ENCODE data around the gene PSMB2.
"Not testable (repeated sequence)": the region's sequence is repeated elsewhere in the genome, so short reads cannot be mapped to it uniquely, and the experiment has no call there.

PSMB2 gene

DNA sequence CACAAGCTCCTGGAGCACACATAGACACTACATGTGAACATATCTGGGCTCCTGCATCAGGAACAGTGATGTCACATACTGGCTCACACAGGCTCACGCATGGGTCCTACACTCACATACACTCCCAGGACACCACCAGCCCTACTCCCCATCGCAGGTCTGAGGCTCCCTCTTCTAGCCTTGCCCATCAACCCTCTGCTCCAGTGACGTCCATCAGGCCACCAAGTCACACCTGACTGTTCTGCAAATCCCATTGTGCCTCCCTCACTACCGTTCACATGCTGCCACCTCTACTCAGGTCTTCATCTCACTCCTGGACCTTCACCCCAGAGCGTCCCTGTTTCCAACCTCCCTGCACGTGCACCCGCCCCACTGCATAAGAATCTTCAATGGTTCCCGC is 50.1 kb downstream of the PSMB2 start:
- DNase-seq, result no peak

GRCh38 chr1:35590476-35591040 is 50.8 kb downstream of the PSMB2 start:
- DNase-seq, result no peak

DNA sequence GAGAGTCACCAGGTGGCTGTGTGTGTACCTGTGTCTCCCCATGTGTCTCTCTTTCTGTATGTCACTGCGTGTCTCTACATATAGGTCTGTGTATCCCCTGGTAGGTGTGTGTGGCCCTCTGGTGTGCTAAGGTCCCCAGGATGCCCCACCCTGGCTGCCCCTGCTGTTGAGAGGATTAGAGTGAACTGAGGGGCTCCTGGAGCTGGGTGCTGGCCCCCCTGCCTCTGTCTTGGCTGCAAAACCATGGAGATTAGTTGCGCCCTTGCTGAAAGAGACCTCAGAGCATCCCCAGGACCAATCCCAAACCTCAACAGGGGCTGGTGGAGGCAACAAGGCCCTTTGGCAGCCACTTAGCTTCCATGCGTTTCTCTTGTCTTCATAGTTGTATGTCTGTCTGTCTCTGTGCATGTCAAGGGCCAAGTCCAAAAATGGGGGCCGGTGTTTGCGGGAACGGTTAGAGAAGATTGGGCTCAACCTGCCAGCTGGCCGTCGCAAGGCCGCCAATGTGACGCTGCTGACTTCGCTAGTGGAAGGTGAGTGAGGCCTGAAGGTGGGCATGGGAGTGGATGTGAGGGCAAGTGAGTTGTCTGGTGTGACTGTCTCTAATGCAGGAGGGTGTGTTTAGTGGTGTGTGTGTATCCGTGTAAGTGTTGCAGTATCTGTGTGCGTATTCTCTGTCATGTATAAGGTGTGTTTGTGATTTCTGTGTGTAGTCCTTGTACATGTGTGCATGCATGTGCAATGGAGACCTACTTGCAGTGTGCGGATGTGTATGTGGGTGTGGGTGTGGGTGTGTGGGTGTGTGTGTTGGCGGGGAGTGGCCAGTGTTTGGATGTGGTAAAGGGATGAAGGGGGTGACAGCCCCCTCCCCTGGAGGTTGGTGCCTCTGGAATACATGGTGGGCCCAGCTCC is 51.6 kb downstream of the PSMB2 start:
- no peak for DNase-seq

- no peak for DNase-seq
Observed at GRCh38 chr1:35588197-35588910, 53.0 kb downstream of the PSMB2 start.

GRCh38 chr1:35587736-35588135 is 53.6 kb downstream of the PSMB2 start:
- DNase-seq, result no peak

GRCh38 chr1:35586808-35587207 is 54.5 kb downstream of the PSMB2 start:
- DNase-seq, result no peak

- not testable (repeated sequence) for DNase-seq
Observed at GRCh38 chr1:35585805-35586204, 55.5 kb downstream of the PSMB2 start.

- no peak for DNase-seq
Observed at GRCh38 chr1:35585281-35585680, 56.0 kb downstream of the PSMB2 start.

DNA sequence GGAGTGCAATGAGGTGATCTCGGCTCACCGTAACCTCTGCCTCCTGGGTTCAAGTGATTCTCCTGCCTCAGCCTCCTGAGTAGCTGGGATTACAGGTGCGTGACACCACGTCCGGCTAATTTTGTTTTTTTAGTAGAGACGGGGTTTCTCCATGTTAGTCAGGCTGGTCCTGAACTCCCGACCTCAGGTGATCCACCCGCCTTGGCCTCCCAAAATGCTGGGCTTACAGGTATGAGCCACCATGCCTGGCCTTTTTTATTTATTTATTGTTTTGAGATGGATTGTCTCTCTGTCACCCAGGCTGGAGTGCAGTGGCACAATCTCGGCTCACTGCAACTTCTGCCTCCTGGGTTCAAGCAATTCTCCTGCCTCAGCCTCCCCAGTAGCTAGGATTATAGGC is 59.7 kb downstream of the PSMB2 start:
- DNase-seq, result not testable (repeated sequence)

- DNase-seq, result no peak
Observed at GRCh38 chr1:35580949-35581388, 60.4 kb downstream of the PSMB2 start.

- DNase-seq, result no peak
Observed at GRCh38 chr1:35577071-35577998, 64.0 kb downstream of the PSMB2 start.

DNA sequence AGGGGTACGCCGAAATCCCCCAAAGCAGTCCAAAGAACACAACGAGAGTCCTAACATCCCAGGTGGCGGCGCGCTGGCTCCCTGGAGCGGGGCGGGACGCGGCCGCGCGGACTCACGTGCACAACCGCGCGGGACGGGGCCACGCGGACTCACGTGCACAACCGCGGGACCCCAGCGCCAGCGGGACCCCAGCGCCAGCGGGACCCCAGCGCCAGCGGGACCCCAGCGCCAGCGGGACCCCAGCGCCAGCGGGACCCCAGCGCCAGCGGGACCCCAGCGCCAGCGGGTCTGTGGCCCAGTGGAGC is 64.6 kb downstream of the PSMB2 start:
- not testable (repeated sequence) for DNase-seq

DNA sequence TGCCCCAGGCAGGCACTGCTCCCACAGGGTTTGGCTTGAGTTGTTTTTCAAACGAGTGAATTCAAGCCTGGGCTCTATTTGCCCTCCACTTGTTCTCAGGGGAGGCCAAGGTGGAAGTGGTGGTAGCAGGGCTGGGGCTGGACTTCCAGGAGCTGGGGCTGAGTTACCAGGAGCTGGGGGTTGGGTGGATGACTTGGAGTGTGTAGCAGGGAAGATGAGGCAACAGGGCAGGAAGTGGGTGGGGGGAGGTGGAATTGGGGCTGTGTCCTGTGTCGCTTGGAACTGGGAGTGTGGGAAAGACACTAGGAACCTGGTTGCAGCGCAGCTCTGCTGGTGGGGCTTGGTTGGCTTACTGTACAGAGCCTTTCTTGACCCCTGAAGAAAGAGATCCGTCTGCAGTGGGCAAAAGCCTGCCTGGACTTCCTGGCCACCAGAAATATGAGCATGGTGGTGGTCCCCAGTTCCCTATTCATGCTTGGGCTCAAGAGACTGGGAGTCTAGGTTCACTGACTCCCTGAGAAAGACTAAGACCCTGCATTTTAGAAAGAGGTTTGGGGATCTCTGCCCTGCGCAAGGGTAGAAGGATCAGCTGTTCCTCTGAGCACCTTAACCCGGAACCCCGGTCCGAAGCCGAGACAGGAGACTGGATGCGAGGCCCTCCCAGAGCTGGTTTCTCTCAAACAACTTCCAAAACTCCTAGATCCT is 65.1 kb downstream of the PSMB2 start:
- no peak for DNase-seq

DNA sequence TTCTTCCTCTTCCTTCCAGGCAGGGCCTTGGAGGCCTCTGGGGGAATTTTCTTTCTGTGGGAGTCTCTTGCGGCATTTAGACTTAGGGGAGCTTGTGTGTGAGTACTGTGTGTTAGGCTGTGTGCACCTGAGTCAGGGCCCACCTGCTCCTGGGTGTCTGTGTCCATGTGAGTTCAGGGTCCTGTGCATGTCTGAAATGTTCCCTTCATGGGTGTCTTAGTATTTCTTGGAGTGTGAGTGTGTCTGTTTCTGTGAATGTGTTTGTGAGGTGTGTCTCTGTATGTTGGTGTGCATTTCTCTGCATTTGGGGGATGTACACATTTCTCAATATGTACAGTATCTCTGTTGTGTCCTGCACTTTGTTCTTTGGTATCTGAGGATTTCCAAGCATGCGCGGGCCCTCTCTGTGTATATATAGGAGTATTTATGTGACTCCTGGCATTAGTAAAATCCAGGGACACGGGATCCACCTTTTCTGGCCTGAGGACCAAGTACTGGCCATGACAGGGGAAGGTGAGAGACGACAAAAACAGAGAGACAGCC is 65.8 kb downstream of the PSMB2 start:
- no peak for DNase-seq

- no peak for DNase-seq
Observed at GRCh38 chr1:35574655-35575415, 66.5 kb downstream of the PSMB2 start.

GRCh38 chr1:35574125-35574654 is 67.1 kb downstream of the PSMB2 start:
- no peak for DNase-seq

GRCh38 chr1:35573198-35574124 is 67.9 kb downstream of the PSMB2 start, which contains the start of gene TFAP2E:
TFAP2E (plus strand) TSS chr1:35573314; CDS start chr1:35573578, 264 bp downstream.
- no peak for DNase-seq

- DNase-seq, result no peak
Observed at GRCh38 chr1:35572296-35572695, 69.0 kb downstream of the PSMB2 start.

- no peak for DNase-seq
Observed at GRCh38 chr1:35571263-35571662, 70.1 kb downstream of the PSMB2 start.
